PC-9 (cell line): ENCODE results near the gene NAT9. TPM values are rescaled to one million over a fixed set of nuclear protein-coding genes. Genes with fewer than 3 reads are reported as not detected.

Source experiments
- BruUV-seq: library from RNA; stranded (reverse); fragments of 400-500 nt; replicated peaks from 2 replicates; lab custom pipeline; 2021; lab: Mats Ljungman, UMichigan
- CTCF ChIA-PET: fragments of 300-600 bp; sonication (Branson Sonifier 250); formaldehyde crosslinking; loops from one replicate; lab custom pipeline; 2022; ENCODE audit warnings: antibody characterized with exemption; lab: Charles Lee
- POLR2A ChIA-PET: fragments of 300-600 bp; sonication (Branson Sonifier 250); formaldehyde crosslinking; loops from one replicate; lab custom pipeline; 2022; ENCODE audit warnings: antibody characterized with exemption; ENCODE audit not compliant: unreplicated experiment; lab: Charles Lee
- DNase-seq, 2 experiments: peaks; one replicate each; pipeline versions ENCODE4 v3.0.0 to v3.0.0-alpha.2; 2015 to 2022; ENCODE audit warnings: mixed read lengths in 1 of 2
- H2AFZ ChIP-seq: fragments of 200-600 bp; sonication (generic); 2 replicates; pipeline ENCODE4 v1.8.1; 2017; ENCODE audit warnings: antibody characterized with exemption
- H3F3A ChIP-seq: fragments of 200-600 bp; sonication (generic); 2 replicates; pipeline ENCODE4 v1.8.1; 2017; ENCODE audit warnings: antibody characterized with exemption, mild to moderate bottlenecking, low read depth; ENCODE audit not compliant: insufficient read depth
- H3K27ac ChIP-seq: fragments of 200-600 bp; sonication (generic); 2 replicates; pipeline ENCODE4 v1.6.1; 2016; ENCODE audit warnings: mixed run types
- H3K27me3 ChIP-seq: fragments of 200-600 bp; sonication (generic); 2 replicates; pipeline ENCODE4 v1.6.1; 2016; ENCODE audit warnings: low read depth, mixed run types; ENCODE audit not compliant: insufficient read depth
- H3K36me3 ChIP-seq: fragments of 200-600 bp; sonication (generic); 2 replicates; pipeline ENCODE4 v1.6.1; 2016; ENCODE audit warnings: low read depth, mixed run types
- H3K4me1 ChIP-seq: fragments of 200-600 bp; sonication (generic); replicated peaks from 2 replicates; pipeline ENCODE4 v1.6.1; 2016; ENCODE audit warnings: mixed run types; ENCODE audit not compliant: insufficient read depth
- H3K4me2 ChIP-seq: fragments of 200-600 bp; sonication (generic); 2 replicates; pipeline ENCODE4 v1.6.1; 2017; ENCODE audit warnings: mixed run types
- H3K4me3 ChIP-seq: fragments of 200-600 bp; sonication (generic); 2 replicates; pipeline ENCODE4 v1.6.1; 2016; ENCODE audit warnings: mixed run types
- H3K79me2 ChIP-seq: fragments of 200-600 bp; sonication (generic); 2 replicates; pipeline ENCODE4 v1.6.1; 2017; ENCODE audit warnings: low read depth, mixed run types
- H3K9me2 ChIP-seq: fragments of 200-600 bp; sonication (generic); 2 replicates; pipeline ENCODE4 v1.8.1; 2017; ENCODE audit warnings: mild to moderate bottlenecking; ENCODE audit not compliant: insufficient read depth
- H3K9me3 ChIP-seq: fragments of 200-600 bp; sonication (generic); 2 replicates; pipeline ENCODE4 v1.8.1; 2016; ENCODE audit warnings: low read depth; ENCODE audit not compliant: insufficient read depth
- H4K20me1 ChIP-seq: fragments of 200-600 bp; sonication (generic); 2 replicates; pipeline ENCODE4 v1.8.1; 2017; ENCODE audit not compliant: insufficient read depth
- EZH2 ChIP-seq: fragments of 200-600 bp; sonication (generic); IDR thresholded peaks from 2 replicates; pipeline ENCODE4 v1.8.0; 2017; ENCODE audit warnings: antibody characterized with exemption, low read depth
- intact Hi-C: fragments of 100-400 bp; cut with micrococcal nuclease; formaldehyde crosslinking; loops from one replicate; pipeline ENCODE4 v1.10.0; 2022; ENCODE audit not compliant: unreplicated experiment
- total RNA-seq: library from RNA; stranded (reverse); gene quantifications from 2 replicates; pipeline ENCODE4 v1.2.3, GENCODE V29; 2021
- TF ChIP-seq, protein P1 (sequence below): fragments of 200-600 bp; sonication (generic); conservative IDR thresholded peaks from 2 replicates; pipeline ENCODE4 v1.6.1; 2017; ENCODE audit warnings: mixed run types, antibody characterized with exemption, mild to moderate bottlenecking, moderate library complexity

NAT9 gene
- total RNA-seq, 1 experiment from 2014 or later = 31.5 TPM

- BruUV-seq = no TSS peak
- intact Hi-C loops = no loop called here
Observed at GRCh38 chr17:74815550-74816370, 39.6 kb upstream of the NAT9 start.

DNA sequence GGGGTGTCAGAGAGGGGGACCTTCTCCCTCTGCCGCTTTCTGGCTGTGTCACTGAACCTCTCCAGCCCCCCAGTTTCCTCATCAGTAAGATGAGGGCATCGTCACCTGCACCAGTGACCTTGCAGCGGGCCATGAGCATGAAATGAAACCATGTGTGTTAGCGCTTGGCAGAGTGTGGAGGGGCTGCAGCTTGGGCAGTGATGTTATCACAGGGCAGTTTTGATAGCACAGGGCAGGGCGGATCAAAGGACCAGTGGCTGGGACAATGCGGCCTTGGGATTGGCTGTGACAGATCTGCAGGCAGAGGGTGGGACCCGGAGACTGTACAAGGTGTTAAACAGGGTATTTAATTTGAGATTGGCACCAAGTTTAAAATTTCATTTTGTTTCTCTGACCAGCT is 38.9 kb upstream of the NAT9 start:
- Histone ChIP-seq H3K79me2 (no peaks in the 10 kb centered on the region), H3K9me3 (no peaks in the 10 kb centered on the region), H3K4me2 (no peak overlapping the region), H3F3A (no peaks in the 10 kb centered on the region), H3K4me1 (no peaks in the 10 kb centered on the region), H3K27ac (no peak overlapping the region), H2AFZ (no peak overlapping the region), H3K4me3 (no peak overlapping the region), H4K20me1 (no peaks in the 10 kb centered on the region), H3K36me3 (no peaks in the 10 kb centered on the region), H3K9me2 (no peaks in the 10 kb centered on the region), H3K27me3 (no peaks in the 10 kb centered on the region)
- no peak for DNase-seq
- BruUV-seq = no TSS peak
- ChIA-PET CTCF (interaction anchor here (0.5 kb wide), 1 partner anchor 26 kb away, joined by 3 read pairs; no protein-coding TSS in a partner anchor), POLR2A (no interaction called here)
- intact Hi-C loops = no loop called here
- TF ChIP-seq, protein P1, sequence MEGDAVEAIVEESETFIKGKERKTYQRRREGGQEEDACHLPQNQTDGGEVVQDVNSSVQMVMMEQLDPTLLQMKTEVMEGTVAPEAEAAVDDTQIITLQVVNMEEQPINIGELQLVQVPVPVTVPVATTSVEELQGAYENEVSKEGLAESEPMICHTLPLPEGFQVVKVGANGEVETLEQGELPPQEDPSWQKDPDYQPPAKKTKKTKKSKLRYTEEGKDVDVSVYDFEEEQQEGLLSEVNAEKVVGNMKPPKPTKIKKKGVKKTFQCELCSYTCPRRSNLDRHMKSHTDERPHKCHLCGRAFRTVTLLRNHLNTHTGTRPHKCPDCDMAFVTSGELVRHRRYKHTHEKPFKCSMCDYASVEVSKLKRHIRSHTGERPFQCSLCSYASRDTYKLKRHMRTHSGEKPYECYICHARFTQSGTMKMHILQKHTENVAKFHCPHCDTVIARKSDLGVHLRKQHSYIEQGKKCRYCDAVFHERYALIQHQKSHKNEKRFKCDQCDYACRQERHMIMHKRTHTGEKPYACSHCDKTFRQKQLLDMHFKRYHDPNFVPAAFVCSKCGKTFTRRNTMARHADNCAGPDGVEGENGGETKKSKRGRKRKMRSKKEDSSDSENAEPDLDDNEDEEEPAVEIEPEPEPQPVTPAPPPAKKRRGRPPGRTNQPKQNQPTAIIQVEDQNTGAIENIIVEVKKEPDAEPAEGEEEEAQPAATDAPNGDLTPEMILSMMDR = no peak
- no peak for TF ChIP-seq EZH2

More at GRCh38 chr17:74815550-74816370, 39.6 kb upstream of the NAT9 start:
- H3K4me2 ChIP-seq = no peak overlapping the region
- POLR2A ChIA-PET = no interaction called here
- no peaks in the 10 kb centered on the region for H3K9me3 ChIP-seq
- no peak for TF ChIP-seq EZH2
- TF ChIP-seq, protein P1 = no peak; the same call in 1 of the 2 replicates
- no peaks in the 10 kb centered on the region for H3K79me2 ChIP-seq
- H3K36me3 ChIP-seq = no peaks in the 10 kb centered on the region
- no peaks in the 10 kb centered on the region for H3K27me3 ChIP-seq
- H3F3A ChIP-seq = no peaks in the 10 kb centered on the region
- H3K9me2 ChIP-seq = no peaks in the 10 kb centered on the region
- H3K4me1 ChIP-seq = no peaks in the 10 kb centered on the region
- no peak overlapping the region for H3K4me3 ChIP-seq
- no peak overlapping the region for H3K27ac ChIP-seq
- CTCF ChIA-PET = interaction anchor here (0.5 kb wide), 1 partner anchor 27 kb away, joined by 3 read pairs; no protein-coding TSS in a partner anchor
- H4K20me1 ChIP-seq = no peaks in the 10 kb centered on the region
- no peak overlapping the region for H2AFZ ChIP-seq
- DNase-seq = no peak

DNA sequence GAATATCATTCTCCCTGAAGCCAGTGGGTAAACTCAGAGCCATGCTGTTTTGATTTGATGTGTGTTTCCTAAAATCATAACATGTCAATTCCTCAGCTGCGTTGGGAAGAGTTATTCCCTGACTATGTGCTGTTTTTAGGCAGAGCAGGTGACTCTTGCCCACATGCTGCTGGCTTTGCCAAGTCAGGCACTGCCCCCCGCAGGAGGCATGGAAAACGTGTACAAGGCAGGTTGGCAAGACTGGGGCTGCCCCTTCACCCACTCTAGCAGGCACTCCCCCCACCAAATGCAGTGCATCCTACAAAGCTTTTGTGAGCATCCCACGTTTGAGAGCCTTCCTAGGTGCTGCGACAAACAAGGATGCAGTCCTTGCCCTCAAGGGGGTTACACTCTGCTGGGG is 38.3 kb upstream of the NAT9 start:
- Histone ChIP-seq H3K36me3 (no peaks in the 10 kb centered on the region), H2AFZ (no peak overlapping the region), H4K20me1 (no peaks in the 10 kb centered on the region), H3K27ac (no peak overlapping the region), H3K9me3 (no peaks in the 10 kb centered on the region), H3K4me3 (no peak overlapping the region), H3K79me2 (no peaks in the 10 kb centered on the region), H3K4me1 (no peaks in the 10 kb centered on the region), H3K27me3 (no peaks in the 10 kb centered on the region), H3F3A (no peaks in the 10 kb centered on the region), H3K4me2 (no peak overlapping the region), H3K9me2 (no peaks in the 10 kb centered on the region)
- no peak for TF ChIP-seq EZH2
- TF ChIP-seq, protein P1 = peak; percentile 26; the same call in 1 of the 2 replicates
- no TSS peak for BruUV-seq
- DNase-seq = no peak
- POLR2A ChIA-PET = no interaction called here
- intact Hi-C loops = no loop called here
- CTCF ChIA-PET = no interaction called here
